Lung (tissue), 12 donors: ENCODE results near the gene SFXN5. TPM values are rescaled to one million over a fixed set of nuclear protein-coding genes. Genes with fewer than 3 reads are reported as not detected.
A peak's percentile ranks its signal among the peaks of the same experiment; 100 is the strongest.

ENCODE experiments used
- ATAC-seq: fragments of 200-7000 bp; cut with Tn5 transposase; one replicate; pipeline ENCODE4 v1.9.1; 2020; ENCODE audit warnings: moderate number of reproducible peaks; ENCODE audit not compliant: insufficient read depth, low FRiP score
- DNase-seq, 3 donors: peaks; one replicate each; pipeline ENCODE4 v3.0.0-alpha.2; 2013 to 2017
- H3K27ac ChIP-seq, 2 donors: one replicate each; pipeline ENCODE4 v1.5.1; 2013; ENCODE audit warnings: mild to moderate bottlenecking in 2 of 2, moderate library complexity in 2 of 2, control low read depth in 1 of 2, inconsistent platforms in 1 of 2, low read depth in 1 of 2, low read length in 1 of 2
- H3K27me3 ChIP-seq, 3 donors: one replicate each; pipeline ENCODE4 v1.5.1; 2013; ENCODE audit warnings: low read length in 2 of 3; ENCODE audit not compliant: control insufficient read depth in 3 of 3, insufficient read depth in 3 of 3
- H3K36me3 ChIP-seq, 4 donors: one replicate each; pipeline ENCODE4 v1.5.1; 2013; ENCODE audit warnings: low read length in 4 of 4, mild to moderate bottlenecking in 1 of 4, moderate library complexity in 1 of 4; ENCODE audit not compliant: control insufficient read depth in 4 of 4, insufficient read depth in 4 of 4
- H3K4me1 ChIP-seq, 5 donors: one replicate each; pipeline ENCODE4 v1.5.1; 2013; ENCODE audit warnings: low read length in 5 of 5, mild to moderate bottlenecking in 2 of 5, moderate library complexity in 1 of 5; ENCODE audit not compliant: control insufficient read depth in 5 of 5, insufficient read depth in 5 of 5
- H3K4me3 ChIP-seq: one replicate; pipeline ENCODE4 v1.5.1; 2013; ENCODE audit warnings: mild to moderate bottlenecking, control low read depth, moderate library complexity
- H3K9ac ChIP-seq, 2 donors: one replicate each; pipeline ENCODE4 v1.5.1; 2013; ENCODE audit warnings: low read length in 2 of 2, control low read depth in 1 of 2; ENCODE audit not compliant: insufficient read depth in 1 of 2
- H3K9me3 ChIP-seq, 4 donors: one replicate each; pipeline ENCODE4 v1.5.1; 2013; ENCODE audit warnings: low read length in 3 of 4, mild to moderate bottlenecking in 1 of 4, moderate library complexity in 1 of 4; ENCODE audit not compliant: control insufficient read depth in 4 of 4, insufficient read depth in 3 of 4
- CTCF ChIP-seq: IDR thresholded peaks from 2 replicates; pipeline ENCODE4 v1.5.1; 2012; ENCODE audit warnings: mild to moderate bottlenecking; ENCODE audit errors: control extremely low read depth, extremely low read depth
- WGBS, 2 donors: extraction: QIAGEN DNeasy Blood & Tissue Kit; methylation state at CpG; one replicate each; pipeline ENCODE4 v1.1.7; 2013; 5-methylcytosine and 5-hydroxymethylcytosine counted together
- polyA plus RNA-seq, 2 donors: library from polyadenylated mRNA; stranded (reverse); fragments of 200-250 nt; gene quantifications; one replicate each; pipeline ENCODE4 v1.2.1, GENCODE V29; 2013
- total RNA-seq, 2 donors: library from RNA; depleted of rRNA in 1 of 2; stranded (reverse); fragments of >200 nt in 1 of 2; gene quantifications; one replicate each; pipeline ENCODE4 v1.2.1, GENCODE V29; 2014 to 2021
- donor health status: control.
- donor health status: control.
- donor health status: Bipolar disorder and iron deficiency.
- donor health status: healthy.
- donor health status: DM: yes; HTN: yes; CAD: no.

The SFXN5 gene
- total and polyA plus RNA-seq, 4 donors: 8.3 to 15.6 (median 9.6) TPM

GRCh38 chr2:73074110-73075069 is 2.9 kb upstream of the SFXN5 start:
- no peaks in the 10 kb centered on the region for H3K9me3 ChIP-seq
- TF ChIP-seq CTCF: no peak
- H3K36me3 ChIP-seq: peaks cover 0 to 14% (median 0%) of the 10 kb centered on the region in 4 donors
- H3K9ac ChIP-seq: no peak overlapping the region
- no peak for ATAC-seq
- H3K4me1 ChIP-seq: peaks cover 0 to 17% (median 6%) of the 10 kb centered on the region in 5 donors
- 88 to 89% methylated on average over 13 of the region's 13 CpGs for WGBS, 2 donors
- no peak for DNase-seq
- no peak overlapping the region for H3K27ac ChIP-seq
- no peaks in the 10 kb centered on the region for H3K27me3 ChIP-seq
- H3K4me3 ChIP-seq: no peak overlapping the region

- Histone ChIP-seq H3K4me1 (peaks cover 0 to 26% (median 13%) of the 10 kb centered on the region in 5 donors), H3K9me3 (no peaks in the 10 kb centered on the region), H3K36me3 (peaks cover 0 to 12% (median 0%) of the 10 kb centered on the region in 4 donors), H3K9ac (peak overlapping the region in 1 of 2 donors; percentile 67), H3K27ac (peak overlapping the region in 1 of 2 donors; percentile 99), H3K27me3 (no peaks in the 10 kb centered on the region), H3K4me3 (no peak overlapping the region)
- no peak for TF ChIP-seq CTCF
- WGBS, 2 donors: 95 to 97% methylated on average over 1 of the region's 1 CpG
- DNase-seq (no peak), ATAC-seq (no peak)
Measured at GRCh38 chr2:73072416-73072815, 904 bp upstream of the SFXN5 start.

- no peak for TF ChIP-seq CTCF
- ATAC-seq: no peak
- 10 to 11% methylated on average over 11 of the region's 11 CpGs for whole genome bisulfite sequencing, 2 donors
- no peaks in the 10 kb centered on the region for H3K27me3 ChIP-seq
- DNase-seq: peak in 2 of 3 donors; percentile 59 to 67
- H3K27ac ChIP-seq: peak overlapping the region; percentile 90 to 99
- peaks cover 0 to 26% (median 13%) of the 10 kb centered on the region in 5 donors for H3K4me1 ChIP-seq
- peak overlapping the region; percentile 62 for H3K4me3 ChIP-seq
- H3K36me3 ChIP-seq: peaks cover 0 to 12% (median 0%) of the 10 kb centered on the region in 4 donors
- peak overlapping the region; percentile 26 to 67 for H3K9ac ChIP-seq
- H3K9me3 ChIP-seq: no peaks in the 10 kb centered on the region
Measured at GRCh38 chr2:73072129-73072395, 550 bp upstream of the SFXN5 start.
